HG03521 (cell line): ENCODE data around the gene CWC27.

Experiments
- ATAC-seq: cut with Tn5 transposase; IDR thresholded peaks from one replicate; pipeline ENCODE4 v1.9.1; 2021; ENCODE audit warnings: mild to moderate bottlenecking, moderate library complexity; ENCODE audit not compliant: unreplicated experiment

The CWC27 gene

DNA sequence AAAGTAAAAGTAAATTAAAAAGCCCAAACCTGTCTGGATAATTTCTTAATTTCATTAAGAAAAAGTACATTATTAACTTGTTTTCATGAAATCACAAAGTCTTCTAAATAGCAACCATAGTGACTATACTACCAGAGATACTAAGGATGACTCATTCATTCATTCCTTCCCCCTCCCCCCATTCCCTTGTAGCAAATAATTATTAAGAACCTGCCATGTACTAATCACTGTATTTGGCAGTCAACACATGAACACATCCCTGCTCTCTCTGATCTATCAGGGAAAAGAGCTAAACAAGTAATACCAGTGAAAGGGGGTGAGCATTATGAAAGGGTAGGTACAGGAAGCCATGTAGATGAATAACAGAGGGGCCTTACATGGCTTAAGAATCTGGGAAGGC lies 203.9 kb downstream of the CWC27 start:
- ATAC-seq, result no peak

DNA sequence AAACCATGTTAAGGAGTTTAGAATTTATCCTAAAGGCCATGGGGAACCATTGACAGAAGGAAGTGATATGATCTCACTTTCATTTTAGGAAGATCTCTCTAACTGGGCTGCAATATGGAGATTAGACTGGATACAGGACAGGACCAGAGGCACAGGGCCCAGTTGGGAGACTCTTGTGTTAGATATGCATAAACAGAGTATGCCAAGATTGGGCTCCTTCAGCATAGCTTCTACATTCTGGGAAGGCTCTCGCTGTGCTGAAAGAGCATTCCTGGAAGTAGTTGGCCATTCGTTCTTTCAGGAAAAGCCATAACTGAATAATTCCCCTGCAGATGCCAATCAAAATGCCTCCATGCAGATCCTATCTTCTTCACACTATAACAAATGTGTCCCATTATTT lies 204.5 kb downstream of the CWC27 start:
- ATAC-seq, result no peak

DNA sequence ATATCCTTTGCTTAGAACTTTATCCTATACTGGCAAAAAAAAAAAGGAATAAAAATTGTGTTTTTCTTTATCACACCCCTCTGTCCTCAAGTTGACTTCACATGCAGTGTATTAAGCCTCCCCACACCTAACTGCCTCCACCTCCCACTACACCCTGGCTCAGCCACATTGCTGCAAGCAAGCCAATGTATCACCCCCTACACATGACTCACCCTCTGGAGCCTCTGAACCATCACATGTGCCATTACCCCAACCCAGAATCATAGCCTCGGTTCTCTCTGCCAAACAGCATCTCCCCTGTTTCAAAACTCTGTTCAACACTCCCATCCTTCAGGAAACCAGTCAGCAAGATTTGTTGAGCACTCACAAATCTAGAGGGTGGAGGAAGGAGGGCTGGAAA lies 209.0 kb downstream of the CWC27 start:
- ATAC-seq, result no peak

DNA sequence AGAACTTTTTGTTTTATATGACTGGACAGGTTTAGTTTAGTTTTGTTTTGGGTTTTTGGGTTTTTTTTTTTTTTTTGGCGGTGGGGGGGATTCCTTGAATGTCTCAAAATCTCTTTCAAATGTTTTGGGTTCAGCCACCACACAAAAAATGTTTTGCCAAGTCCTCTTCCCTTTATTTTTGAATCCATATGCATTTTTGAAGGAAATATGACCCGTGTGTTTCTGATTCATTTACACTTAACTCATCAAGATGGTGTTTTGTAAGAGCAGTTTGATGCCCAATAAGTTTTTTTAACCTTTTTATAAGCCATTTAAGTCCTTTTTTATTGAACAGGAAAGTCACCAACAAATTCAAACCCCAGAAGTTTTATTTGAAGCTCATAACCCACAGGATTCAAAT lies 209.8 kb downstream of the CWC27 start:
- ATAC-seq, result no peak

DNA sequence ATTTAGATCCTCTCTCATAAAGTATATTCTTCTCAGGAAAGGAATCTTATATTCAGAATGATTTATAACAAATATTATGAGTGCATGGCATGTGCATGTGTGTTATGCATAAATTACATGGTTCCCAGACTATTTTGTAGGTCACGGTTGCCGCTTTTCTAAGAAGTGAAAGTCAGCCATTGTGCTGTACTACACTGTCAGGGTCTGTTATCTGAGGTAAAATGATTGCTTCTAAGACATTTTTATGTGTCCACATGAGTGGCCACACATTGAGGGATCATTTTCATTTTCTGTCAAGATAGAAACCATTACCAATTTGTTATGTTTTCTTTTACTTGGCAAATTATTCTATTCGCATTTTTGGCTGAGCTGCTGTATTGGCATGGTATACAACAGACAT lies 210.8 kb downstream of the CWC27 start:
- ATAC-seq, result no peak

DNA sequence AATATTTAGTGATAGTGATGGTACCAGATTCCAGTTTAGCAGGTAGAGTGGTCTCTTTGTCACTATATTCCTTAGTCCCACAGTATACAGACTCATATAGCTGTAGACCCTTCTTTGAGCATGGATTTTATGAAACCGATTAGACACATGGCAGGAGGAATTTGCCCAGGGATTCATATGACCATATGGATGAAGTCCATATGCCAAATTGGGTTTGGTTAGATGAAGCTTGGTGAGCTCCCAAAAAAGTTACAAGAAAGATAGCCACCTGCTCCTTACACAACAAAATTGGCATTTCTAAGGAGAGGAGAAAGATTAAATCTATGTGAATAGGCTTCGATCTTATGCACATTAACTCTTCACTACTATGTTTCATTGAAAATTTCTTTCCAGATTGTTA lies 211.4 kb downstream of the CWC27 start:
- ATAC-seq, result no peak

DNA sequence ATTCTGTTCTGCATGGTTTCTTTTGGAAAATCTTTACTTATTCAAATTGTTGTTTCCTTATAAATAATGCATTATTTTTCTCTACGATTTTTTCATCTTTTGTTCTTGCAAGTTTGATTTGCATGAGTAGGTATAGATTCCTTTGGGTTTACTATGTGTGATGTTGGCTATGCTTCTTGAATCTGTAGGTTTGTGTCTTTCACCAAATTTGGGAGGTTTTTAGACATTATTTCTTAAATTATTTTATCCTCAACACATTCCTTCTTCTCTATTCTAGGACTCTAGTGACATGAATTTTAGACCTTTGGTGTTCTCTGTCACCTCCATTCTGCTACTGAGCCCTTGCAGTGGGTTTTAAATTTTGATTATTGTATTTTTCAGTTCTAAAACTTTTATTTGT lies 219.0 kb downstream of the CWC27 start:
- ATAC-seq, result no peak

DNA sequence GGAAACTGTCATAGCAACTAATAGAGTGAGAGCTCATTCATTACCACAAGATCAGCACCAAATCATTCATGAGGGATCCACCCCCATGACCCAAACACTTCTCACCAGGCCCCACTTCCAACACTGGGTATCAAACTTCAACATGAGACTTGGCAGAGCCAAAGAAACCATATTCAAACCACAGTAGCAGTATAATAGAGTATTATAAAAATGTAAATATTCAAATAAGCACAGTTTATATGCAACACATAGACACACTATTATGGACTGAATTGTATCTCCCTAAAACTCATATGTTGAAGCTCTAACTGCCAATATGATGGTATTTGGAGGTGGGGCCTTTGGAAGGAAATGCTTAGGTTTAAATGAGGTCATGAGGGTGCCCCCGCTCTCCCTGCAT lies 240.5 kb downstream of the CWC27 start:
- ATAC-seq, result no peak

DNA sequence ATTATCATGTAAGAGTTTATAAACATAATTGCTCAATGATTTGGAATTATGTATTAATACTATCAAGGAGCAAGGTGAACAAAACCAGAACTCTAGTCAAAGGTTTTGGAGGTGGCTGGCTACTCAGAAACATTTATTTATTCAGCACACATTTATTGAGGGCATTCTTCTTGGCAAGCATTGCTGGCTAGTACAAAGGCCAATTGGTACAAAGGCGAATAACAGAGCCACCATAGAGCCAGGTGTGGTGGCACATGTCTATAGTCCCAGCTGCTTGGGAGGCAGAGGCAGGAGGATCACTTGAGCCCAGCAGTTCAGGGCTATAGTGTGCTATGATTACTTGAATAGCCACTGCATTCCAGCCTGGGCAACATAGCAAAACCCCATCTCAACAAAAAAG lies 242.1 kb downstream of the CWC27 start:
- no peak for ATAC-seq

DNA sequence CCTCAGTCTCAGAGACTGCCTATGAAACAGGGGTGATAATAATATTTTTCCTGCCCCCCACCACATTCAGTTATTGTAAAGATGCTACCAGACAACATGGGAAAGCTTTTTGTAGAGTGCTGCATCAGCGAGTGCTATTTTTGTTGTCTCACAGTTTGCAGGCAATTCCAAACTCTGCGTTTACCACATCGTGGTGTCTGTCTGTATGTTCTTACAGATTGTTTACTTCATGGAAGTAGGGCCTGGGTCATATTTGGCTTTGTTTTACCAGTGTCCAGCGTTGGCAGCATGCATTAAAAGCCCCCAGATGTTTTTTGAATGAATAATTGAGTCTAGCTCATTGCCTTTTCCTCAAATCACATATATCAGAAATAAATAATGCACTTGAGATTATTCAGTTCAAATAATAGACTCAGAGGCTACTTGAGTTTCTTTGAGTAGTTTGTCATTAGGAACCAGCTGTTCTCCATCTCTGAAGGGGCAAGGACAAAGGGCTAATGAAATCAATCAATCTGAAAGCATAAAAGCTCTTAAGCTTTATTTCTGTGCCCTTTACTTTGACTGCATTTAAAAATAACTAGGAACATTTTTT lies 243.7 kb downstream of the CWC27 start:
- no peak for ATAC-seq

DNA sequence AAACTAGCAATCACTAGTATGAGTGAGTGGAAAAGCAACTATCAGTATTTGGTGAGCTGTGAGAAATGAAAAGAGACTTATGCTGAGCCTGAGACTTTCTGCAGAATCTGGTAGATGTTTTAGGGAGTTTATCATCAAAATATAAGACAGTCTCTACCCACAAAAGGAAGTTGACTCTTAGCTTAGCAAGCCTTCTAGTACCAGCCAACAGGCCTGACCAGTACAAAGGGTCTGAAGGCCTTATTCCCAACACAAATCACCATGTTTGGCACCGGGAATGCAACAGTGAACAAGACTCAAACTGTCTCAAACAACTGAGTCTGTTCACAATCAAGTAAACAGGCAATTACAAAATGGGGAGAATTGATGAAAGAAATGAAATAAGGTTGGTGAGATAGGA lies 244.4 kb downstream of the CWC27 start:
- no peak for ATAC-seq

DNA sequence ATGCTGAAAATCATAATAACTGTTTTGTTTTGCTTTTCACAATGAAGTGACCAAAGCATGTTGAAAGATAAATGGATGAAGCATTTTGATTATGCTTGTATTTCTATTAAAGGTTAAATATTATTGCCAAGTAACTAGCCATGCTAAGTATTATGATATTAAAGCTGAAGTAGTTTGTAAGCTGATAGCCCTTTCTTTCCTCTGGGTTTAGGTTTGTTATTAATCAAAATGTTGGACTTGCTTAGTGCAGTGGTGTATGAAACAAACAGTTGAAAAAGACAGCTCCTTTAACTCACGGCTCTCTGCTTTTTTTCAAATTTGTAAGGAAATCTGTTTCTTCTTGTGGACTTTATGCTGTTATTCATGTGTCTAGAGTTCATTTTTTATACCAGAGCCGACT lies 246.0 kb downstream of the CWC27 start:
- ATAC-seq, result no peak

DNA sequence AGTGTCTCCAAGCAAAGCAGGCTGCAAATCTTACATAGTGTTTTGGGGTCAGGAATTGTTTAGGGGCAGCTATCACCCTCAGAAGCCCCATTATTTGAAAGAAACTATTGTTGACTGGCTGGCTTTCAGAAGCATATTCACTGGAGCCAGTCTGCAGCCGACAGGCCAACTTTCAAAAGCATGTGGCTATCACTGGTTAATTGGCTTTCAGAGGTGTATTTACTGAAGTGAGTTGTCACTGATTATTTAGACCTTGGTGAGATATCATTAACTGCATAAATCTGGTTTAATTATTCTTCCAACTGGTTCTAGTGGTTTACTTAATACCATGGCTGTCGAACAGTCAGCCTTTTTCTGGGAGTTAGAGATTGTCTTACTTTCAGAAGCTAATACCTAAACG lies 247.0 kb downstream of the CWC27 start:
- no peak for ATAC-seq

DNA sequence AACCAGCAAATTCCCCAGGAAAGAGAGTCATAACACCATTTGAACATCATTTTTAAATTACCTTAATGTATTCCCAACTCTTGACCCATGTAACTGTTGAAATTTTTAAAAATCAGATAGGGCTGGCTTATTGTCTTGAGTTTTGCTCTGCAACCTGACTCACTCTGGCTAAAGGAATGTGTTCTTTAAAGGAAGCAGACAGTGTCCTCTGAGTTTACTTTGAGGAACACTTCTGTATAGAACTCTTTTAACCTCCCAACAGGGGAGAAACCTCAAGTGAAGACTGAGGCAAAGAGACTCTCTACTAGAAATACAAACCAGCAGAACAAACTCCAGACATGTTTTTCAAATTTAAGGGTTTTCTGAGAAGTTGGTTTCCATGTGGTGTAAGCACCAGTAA lies 248.9 kb downstream of the CWC27 start:
- no peak for ATAC-seq

DNA sequence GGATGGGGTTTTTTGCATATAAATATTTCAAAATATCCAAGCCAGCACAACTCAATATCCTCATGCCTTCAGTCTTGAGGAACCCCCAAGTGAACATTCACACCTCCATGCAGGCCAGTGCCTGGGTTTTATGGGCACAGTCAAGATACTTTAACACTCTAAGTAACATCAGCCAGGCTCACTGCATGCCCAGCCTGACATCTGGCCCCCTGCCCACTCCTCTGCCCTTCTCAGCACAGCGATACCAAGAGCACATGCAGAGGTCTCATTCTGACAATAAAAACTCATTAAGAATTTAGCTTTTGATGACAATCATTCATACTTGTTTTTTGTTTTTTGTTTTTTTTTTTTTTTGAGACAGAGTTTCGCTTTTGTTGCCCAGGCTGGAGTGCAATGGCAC lies 250.0 kb downstream of the CWC27 start:
- ATAC-seq, result no peak

DNA sequence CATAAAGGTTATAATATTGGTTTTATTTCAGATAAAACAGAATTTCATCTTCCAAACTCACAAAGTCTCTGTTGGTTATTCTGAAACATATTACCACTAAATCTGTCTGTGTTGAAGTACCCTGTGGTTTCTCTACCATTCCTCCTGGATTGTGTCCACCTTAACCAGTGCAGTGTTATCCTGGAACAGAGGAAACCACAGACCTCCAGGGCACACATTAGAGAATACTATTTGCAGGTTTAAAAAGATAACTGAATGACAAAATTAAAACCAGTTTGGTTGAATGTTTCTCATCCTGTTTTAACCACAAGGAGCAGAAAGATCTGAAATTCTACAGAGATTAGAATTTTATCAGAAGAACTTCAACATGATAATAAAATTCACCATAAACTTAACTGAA lies 251.8 kb downstream of the CWC27 start:
- ATAC-seq, result no peak

DNA sequence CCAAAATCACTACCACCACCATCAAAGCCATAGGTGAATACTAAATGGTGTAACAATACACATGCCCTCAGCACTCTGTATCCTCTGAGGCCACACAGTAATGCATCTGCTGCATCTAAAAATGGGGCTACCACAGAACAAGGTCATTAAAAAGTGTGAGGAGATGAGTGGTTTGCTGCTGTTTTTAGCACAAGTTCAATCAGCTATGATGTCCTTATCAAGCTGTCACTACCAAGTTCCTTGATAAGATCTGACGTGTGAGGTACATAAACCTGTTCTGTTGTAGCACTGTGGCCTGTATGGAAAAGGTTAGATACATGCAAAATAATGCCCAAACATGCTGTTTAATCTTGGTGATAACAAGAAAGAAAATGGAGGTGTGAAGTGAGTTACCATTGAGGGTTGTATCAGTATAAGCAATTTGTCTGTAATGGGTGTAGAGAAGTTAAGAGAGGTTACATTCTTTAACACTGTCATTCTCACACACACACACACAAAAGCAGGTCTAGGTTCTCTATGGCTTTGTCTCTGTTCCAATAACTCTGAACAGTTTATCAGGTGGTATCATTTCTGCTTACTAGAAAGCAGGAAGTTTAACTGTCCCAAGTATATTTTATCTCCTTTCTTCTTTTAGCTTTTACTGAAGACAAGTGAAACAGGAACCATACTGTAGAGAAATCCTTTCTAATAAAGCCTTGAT lies 252.9 kb downstream of the CWC27 start:
- no peak for ATAC-seq

DNA sequence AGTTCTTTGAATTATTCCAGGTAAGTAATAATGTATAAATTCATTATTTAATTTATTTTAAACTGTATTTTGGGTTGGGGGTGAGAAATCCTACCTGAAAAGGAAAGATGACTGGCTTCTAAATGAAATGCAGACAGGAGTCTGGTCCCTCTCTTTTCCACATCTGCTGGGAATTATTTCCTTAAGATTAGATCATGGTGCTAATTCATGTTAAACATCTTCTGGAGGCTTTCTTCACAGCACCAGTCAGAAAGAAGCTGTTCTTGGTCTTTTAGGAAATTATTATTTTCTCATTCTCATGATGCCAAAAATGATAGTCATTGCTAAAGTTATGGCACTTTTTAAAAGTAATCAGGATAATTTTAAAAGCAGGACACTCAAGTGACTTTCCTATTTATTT lies 254.2 kb downstream of the CWC27 start:
- ATAC-seq, result no peak

DNA sequence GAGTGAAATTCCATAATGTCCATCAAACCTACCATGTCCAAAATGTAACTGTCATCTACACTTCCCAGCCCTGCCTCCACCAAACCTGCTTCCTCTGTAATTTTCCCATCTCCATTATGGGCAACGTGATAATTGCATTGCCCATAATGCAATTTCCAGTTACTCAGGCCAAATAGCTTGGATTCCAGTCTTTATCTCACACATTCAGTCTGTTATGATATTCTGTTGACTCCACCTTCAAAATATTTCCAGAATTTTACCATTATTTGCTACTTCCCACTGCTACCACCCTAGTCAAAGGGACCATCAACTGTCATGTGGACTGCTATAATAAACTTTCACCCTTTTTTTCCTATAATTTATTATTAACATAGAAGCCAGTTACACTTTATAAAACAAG lies 256.0 kb downstream of the CWC27 start:
- ATAC-seq, result no peak

DNA sequence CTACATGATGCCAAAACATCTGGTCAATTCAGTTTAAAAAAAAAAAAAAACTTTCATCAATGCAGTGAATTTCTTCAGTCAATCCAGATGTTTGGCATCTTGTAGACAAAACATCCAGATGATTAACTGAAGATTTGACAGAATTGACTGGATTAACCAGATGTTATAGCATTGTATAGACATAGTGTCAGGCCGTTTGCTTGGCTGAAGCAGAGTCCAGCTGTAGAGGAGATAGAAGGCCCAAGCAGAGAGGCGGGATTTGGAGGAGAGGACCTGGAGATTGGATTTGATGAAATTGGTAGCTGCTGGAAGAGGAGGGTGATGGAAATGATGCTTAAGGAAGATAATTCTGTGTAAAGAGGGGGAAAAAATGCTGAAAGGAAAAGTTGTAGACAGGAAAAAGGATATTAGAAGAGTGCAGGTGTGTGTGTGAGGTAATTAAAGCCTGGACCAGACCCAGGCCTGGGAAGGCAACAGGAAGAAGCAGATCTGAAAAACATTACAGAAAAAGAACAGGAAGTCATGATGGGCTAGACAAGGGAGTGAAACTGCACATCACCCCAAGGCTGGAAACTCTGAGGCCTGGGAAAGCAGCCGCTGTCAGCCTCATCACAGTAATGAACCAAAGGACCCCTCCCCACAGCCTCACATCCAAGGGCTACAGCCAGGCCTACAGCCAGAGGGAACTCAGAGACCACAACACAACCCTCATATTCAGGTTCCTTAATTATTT lies 258.3 kb downstream of the CWC27 start:
- no peak for ATAC-seq

DNA sequence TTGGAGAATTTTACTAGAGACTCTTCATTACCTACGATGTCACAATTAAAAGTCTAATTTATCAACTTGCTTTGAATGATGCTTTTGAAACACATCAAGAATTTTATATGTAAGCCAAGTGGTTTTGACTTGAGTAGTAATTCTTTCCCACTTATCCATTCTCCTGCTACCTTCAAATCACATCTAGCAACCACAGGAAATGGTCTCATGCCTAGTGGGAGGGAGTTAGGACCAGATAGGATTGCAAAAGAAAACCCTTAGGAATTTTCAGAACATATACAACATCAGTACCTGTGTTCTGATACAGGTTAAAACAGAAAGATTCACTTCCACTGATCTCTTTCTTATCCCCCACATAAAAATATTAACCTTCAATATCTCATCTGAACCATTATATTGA lies 260.4 kb downstream of the CWC27 start:
- ATAC-seq, result no peak

DNA sequence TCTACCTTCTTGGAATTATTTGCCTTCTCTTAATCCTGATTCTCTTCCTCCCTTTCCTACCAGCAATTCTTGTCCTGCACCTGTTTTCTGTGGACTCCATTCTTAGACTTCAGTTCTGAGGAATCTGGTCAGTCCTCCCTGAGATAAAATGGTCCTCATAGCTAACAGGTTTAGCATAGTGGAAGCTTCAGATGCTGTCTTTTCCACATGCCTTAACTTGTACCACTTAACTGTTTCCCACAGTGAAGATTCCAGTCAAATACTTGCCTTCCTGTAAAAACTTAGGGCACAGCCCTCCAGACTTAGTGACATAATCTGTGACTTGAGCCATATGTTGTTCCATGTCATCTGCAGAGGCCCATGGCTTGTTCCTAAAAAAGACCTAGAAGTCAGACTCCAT lies 261.3 kb downstream of the CWC27 start:
- ATAC-seq, result no peak
